HFF-Myc (cell line): ENCODE data around the gene COX7A1.

Source experiments
- DNase-seq: peaks from one replicate; pipeline ENCODE4 v3.0.0-alpha.2; 2011; ENCODE audit warnings: low read depth; ENCODE audit errors: extremely low read depth
- H3K4me3 ChIP-seq: replicated peaks from 2 replicates; pipeline ENCODE4 v1.5.1; 2011; ENCODE audit warnings: low read depth, mild to moderate bottlenecking, control low read depth, low read length
- CTCF ChIP-seq: IDR thresholded peaks from 2 replicates; pipeline ENCODE4 v1.5.1; 2012; ENCODE audit warnings: mild to moderate bottlenecking, low read depth, low read length, control low read depth; ENCODE audit errors: missing control alignments

COX7A1 gene

GRCh38 chr19:36101550-36102327 lies 50.5 kb downstream of the COX7A1 start:
- TF ChIP-seq CTCF: no peak
- no peak for DNase-seq
- H3K4me3 ChIP-seq: no peak overlapping the region
